ENCODE data around the gene ADAMTS12. TPM values are rescaled to one million over a fixed set of nuclear protein-coding genes. Genes with fewer than 3 reads are reported as not detected.

ADAMTS12 gene
- polyA plus RNA-seq, 1 of the 3 experiments (the other 2 are of a cell fraction): 2.5 TPM

GRCh38 chr5:33612386-33612785, 279.4 kb downstream of the ADAMTS12 start:
- H4K20me1 ChIP-seq (ENCODE audit: insufficient read depth): no peaks in the 10 kb centered on the region
- peaks cover 0 to 6% of the 10 kb centered on the region in 2 experiments; a peak in 2 of 4 replicates for H3K4me1 ChIP-seq (ENCODE audit: control insufficient read depth in 1 of 2, insufficient read depth in 2 of 2, low read depth in 1 of 2, low read length in 1 of 2)
- DNase-seq: no peak
- no peaks in the 10 kb centered on the region for H3K9me3 ChIP-seq
- peaks cover 8% of the 10 kb centered on the region for H3F3A ChIP-seq (replicated peaks; ENCODE audit: insufficient read depth)
- H2AFZ ChIP-seq (ENCODE audit: low read depth): 0 out of 2 replicates have a peak overlapping the region, but pooled peaks have one; percentile 29
- no peaks in the 10 kb centered on the region for H3K79me2 ChIP-seq (ENCODE audit: insufficient read depth)
- TF ChIP-seq FOSL2 (IDR thresholded peaks at IDR 0.05; ENCODE audit: borderline replicate concordance, low read depth): peak; percentile 3; the same call in 1 of the 2 replicates
- TF ChIP-seq JUND (IDR thresholded peaks at IDR 0.05): peak; percentile 19; the same call in 1 of the 2 replicates
- no peak for TF ChIP-seq USF2 (IDR thresholded peaks at IDR 0.05; ENCODE audit: borderline replicate concordance, low read depth, low read length)
- ChIA-PET POLR2A (no interaction called here), CTCF (no interaction called here)
- no peaks in the 10 kb centered on the region; the same call in 1 of the 2 replicates for H3K27me3 ChIP-seq (ENCODE audit: insufficient read depth)
- 24% methylated on average over 1 of the region's 1 CpG for whole genome bisulfite sequencing (ENCODE audit: low lambda C conversion rate)
- no peak overlapping the region for H3K4me3 ChIP-seq (ENCODE audit: low read depth in 2 of 2, low read length in 1 of 2)
- H3K36me3 ChIP-seq (replicated peaks in 1 of 2; ENCODE audit: control insufficient read depth in 1 of 2, insufficient read depth in 2 of 2, low read length in 1 of 2): no peaks in the 10 kb centered on the region
- H3K27ac ChIP-seq (ENCODE audit: low read depth in 2 of 2, low read length in 1 of 2): peak overlapping the region in 1 of 2 experiments; percentile 63; a peak in 2 of 4 replicates
- H3K9me2 ChIP-seq: no peaks in the 10 kb centered on the region
- no peak overlapping the region for H3K9ac ChIP-seq
- peak overlapping the region; percentile 17; the same call in 1 of the 2 replicates for H3K4me2 ChIP-seq

GRCh38 chr5:33611877-33612276, 279.9 kb downstream of the ADAMTS12 start:
- H3K36me3 ChIP-seq (replicated peaks in 1 of 2; ENCODE audit: control insufficient read depth in 1 of 2, insufficient read depth in 2 of 2, low read length in 1 of 2): no peaks in the 10 kb centered on the region
- H3K9me2 ChIP-seq: no peaks in the 10 kb centered on the region
- no peak for DNase-seq
- ChIA-PET CTCF (no interaction called here), POLR2A (no interaction called here)
- H3K4me3 ChIP-seq (ENCODE audit: low read depth in 2 of 2, low read length in 1 of 2): no peak overlapping the region
- no peaks in the 10 kb centered on the region for H3K9me3 ChIP-seq
- no peaks in the 10 kb centered on the region for H4K20me1 ChIP-seq (ENCODE audit: insufficient read depth)
- 29% methylated on average over 1 of the region's 1 CpG for WGBS (ENCODE audit: low lambda C conversion rate)
- H2AFZ ChIP-seq (ENCODE audit: low read depth): no peak overlapping the region
- no peaks in the 10 kb centered on the region; the same call in 1 of the 2 replicates for H3K27me3 ChIP-seq (ENCODE audit: insufficient read depth)
- H3K4me2 ChIP-seq: peak overlapping the region; percentile 17; the same call in 1 of the 2 replicates
- peak overlapping the region in 1 of 2 experiments; percentile 63; a peak in 2 of 4 replicates for H3K27ac ChIP-seq (ENCODE audit: low read depth in 2 of 2, low read length in 1 of 2)
- no peaks in the 10 kb centered on the region for H3K79me2 ChIP-seq (ENCODE audit: insufficient read depth)
- TF ChIP-seq NFIC (IDR thresholded peaks at IDR 0.05; ENCODE audit: borderline replicate concordance) (peak; percentile 18; the same call in 1 of the 2 replicates), PBX3 (IDR thresholded peaks at IDR 0.05) (peak; percentile 11; the same call in 1 of the 2 replicates), RCOR1 (IDR thresholded peaks at IDR 0.05; ENCODE audit: low read length) (no peak)
- H3K4me1 ChIP-seq (ENCODE audit: control insufficient read depth in 1 of 2, insufficient read depth in 2 of 2, low read depth in 1 of 2, low read length in 1 of 2): peaks cover 0 to 6% of the 10 kb centered on the region in 2 experiments; a peak in 2 of 4 replicates
- H3K9ac ChIP-seq: no peak overlapping the region
- H3F3A ChIP-seq (replicated peaks; ENCODE audit: insufficient read depth): peaks cover 8% of the 10 kb centered on the region

GRCh38 chr5:33608344-33609041, 283.3 kb downstream of the ADAMTS12 start:
- no peaks in the 10 kb centered on the region for H3K9me3 ChIP-seq
- no peaks in the 10 kb centered on the region for H4K20me1 ChIP-seq (ENCODE audit: insufficient read depth)
- H3K4me2 ChIP-seq: no peak overlapping the region
- no peak overlapping the region for H3K4me3 ChIP-seq (ENCODE audit: low read depth in 2 of 2, low read length in 1 of 2)
- H3K79me2 ChIP-seq (ENCODE audit: insufficient read depth): no peaks in the 10 kb centered on the region
- peaks cover 0 to 6% of the 10 kb centered on the region in 2 experiments; a peak in 2 of 4 replicates for H3K4me1 ChIP-seq (ENCODE audit: control insufficient read depth in 1 of 2, insufficient read depth in 2 of 2, low read depth in 1 of 2, low read length in 1 of 2)
- POLR2A ChIA-PET: no interaction called here
- peak; percentile 34 for DNase-seq
- no peaks in the 10 kb centered on the region for H3K9me2 ChIP-seq
- no peak overlapping the region for H2AFZ ChIP-seq (ENCODE audit: low read depth)
- 22% methylated on average over 8 of the region's 8 CpGs for WGBS (ENCODE audit: low lambda C conversion rate)
- no peak overlapping the region for H3K27ac ChIP-seq (ENCODE audit: low read depth in 2 of 2, low read length in 1 of 2)
- CTCF ChIA-PET: interaction anchor here (0.7 to 2.1 kb wide), 2 partner anchors 10 to 20 kb away, joined by 3 to 15 read pairs; no protein-coding TSS in a partner anchor
- H3K27me3 ChIP-seq (ENCODE audit: insufficient read depth): no peaks in the 10 kb centered on the region; the same call in 1 of the 2 replicates
- H3K9ac ChIP-seq: no peak overlapping the region
- H3F3A ChIP-seq (replicated peaks; ENCODE audit: insufficient read depth): peaks cover 8% of the 10 kb centered on the region
- H3K36me3 ChIP-seq (replicated peaks in 1 of 2; ENCODE audit: control insufficient read depth in 1 of 2, insufficient read depth in 2 of 2, low read length in 1 of 2): no peaks in the 10 kb centered on the region
- TF ChIP-seq USF2 (IDR thresholded peaks at IDR 0.05; ENCODE audit: borderline replicate concordance, low read depth, low read length) (no peak), EP300 (IDR thresholded peaks at IDR 0.05; ENCODE audit: borderline replicate concordance in 1 of 2, low read depth in 1 of 2, low read length in 1 of 2) (peak in 1 of 2 experiments; percentile 36; a peak in 1 of 4 replicates), SMC3 (IDR thresholded peaks at IDR 0.05; ENCODE audit: low read depth, low read length) (no peak), IRF3 (IDR thresholded peaks at IDR 0.05; ENCODE audit: low read depth, low read length) (no peak), GATA2 (CRISPR knock-in tag; IDR thresholded peaks at IDR 0.05) (peak; percentile 77), TCF12 (IDR thresholded peaks at IDR 0.05) (0 out of 2 replicates have a peak, but pooled peaks have one; percentile 15), NFIC (IDR thresholded peaks at IDR 0.05; ENCODE audit: borderline replicate concordance) (0 out of 2 replicates have a peak, but pooled peaks have one; percentile 13), EZH2phosphoT487 (IDR thresholded peaks at IDR 0.05; ENCODE audit: borderline replicate concordance, low read depth) (no peak)

Measured in SK-N-SH (cell line).